ENCODE data around the gene MYCBP.
A peak's percentile ranks its signal among the peaks of the same experiment; 100 is the strongest.
"Not testable (repeated sequence)": the region's sequence is repeated elsewhere in the genome, so short reads cannot be mapped to it uniquely, and the experiment has no call there.

MYCBP gene, protein sequence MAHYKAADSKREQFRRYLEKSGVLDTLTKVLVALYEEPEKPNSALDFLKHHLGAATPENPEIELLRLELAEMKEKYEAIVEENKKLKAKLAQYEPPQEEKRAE

DNA sequence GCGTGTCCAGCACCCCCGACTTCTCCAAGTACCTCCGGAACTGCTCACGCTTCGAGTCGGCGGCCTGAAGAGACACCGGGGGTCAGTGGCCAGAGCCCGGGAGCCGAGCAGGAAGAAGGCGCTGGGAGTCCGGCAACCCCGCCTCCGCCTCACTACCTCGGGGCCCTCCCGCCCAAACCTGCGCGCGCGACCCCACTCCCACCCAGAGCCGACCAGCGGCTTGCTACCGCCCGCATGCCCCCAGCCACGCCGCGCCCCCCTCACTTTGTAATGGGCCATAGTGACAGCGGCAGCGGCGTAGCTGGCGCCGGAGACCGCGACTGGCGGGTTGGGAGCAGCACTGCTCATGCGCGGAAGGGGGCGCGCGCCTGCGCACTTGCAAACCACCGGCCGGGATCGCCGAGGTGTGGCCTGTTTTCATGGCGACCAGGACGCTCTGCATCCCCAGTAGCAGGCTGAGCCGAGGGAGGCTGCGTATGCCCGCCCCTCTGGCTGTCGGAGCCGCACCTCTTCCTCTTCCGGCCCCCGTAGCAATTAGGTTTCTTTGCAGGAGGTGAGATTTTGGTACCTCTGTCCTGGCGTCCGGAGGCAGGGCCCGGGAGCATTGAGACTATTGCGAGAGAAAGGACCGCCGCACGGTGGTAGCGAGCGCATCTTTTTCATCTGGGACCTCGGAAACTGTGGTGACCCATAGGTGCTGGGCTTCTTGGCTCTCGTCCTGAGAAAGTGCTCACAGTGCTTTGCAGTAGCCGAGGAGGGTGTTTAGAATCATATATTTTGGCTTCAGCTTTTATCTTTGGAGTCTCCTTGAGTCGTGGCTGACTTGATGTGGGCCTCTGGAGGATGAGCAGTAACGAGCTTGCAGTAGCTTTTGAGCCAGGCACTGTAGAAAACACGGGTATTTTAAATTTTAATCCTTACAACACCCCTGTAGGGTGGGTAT lies at the start of gene MYCBP:
MYCBP (minus strand) TSS at position 322 of the 943 bp plus-strand sequence; CDS start at position 279, 43 bp downstream.
- Histone ChIP-seq H3K4me3 (ENCODE audit: low read depth, low read length) (peak within 1 kb of the TSS; percentile 98), H3K36me3 (ENCODE audit: insufficient read depth, low read length) (no peaks in the 10 kb centered on the region), H3K27me3 (ENCODE audit: insufficient read depth, low read length) (no peaks in the 10 kb centered on the region), H2AFZ (ENCODE audit: low read length, unreplicated experiment) (peak within 1 kb of the TSS; percentile 96), H3K79me2 (ENCODE audit: control insufficient read depth, insufficient read depth, low read length, unreplicated experiment) (peaks cover 25% of the 10 kb centered on the region), H3K4me1 (ENCODE audit: control insufficient read depth, insufficient read depth, low read length, unreplicated experiment) (peaks cover 15% of the 10 kb centered on the region), H3K27ac (ENCODE audit: low read depth, low read length) (0 out of 2 replicates have a peak within 1 kb of the TSS, but pooled peaks have one; percentile 14)

DNA sequence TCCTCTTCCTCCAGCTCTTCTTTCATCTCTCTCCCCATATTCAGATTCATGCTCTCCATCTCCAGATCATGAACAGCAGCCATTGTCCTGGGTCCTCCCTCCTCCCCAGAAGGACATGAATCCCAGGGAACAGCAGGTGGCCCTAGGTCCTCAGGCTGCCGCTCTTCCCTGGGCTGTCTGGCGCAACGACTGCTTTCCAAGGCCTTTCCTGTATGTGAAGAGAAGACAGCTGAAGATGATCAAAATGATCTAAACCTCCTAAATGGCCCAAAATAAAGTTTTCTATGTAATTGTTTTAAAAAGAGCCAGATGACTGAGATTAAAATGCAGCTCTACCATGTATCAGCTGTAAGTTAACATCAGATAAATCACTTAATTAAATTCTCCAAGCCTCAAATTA lies 46.0 kb upstream of the MYCBP start:
- Histone ChIP-seq H3K27ac (ENCODE audit: low read depth, low read length) (no peak overlapping the region), H3K4me1 (ENCODE audit: control insufficient read depth, insufficient read depth, low read length, unreplicated experiment) (no peaks in the 10 kb centered on the region), H3K27me3 (ENCODE audit: insufficient read depth, low read length) (no peaks in the 10 kb centered on the region), H3K36me3 (ENCODE audit: insufficient read depth, low read length) (no peaks in the 10 kb centered on the region), H2AFZ (ENCODE audit: low read length, unreplicated experiment) (no peak overlapping the region), H3K4me3 (ENCODE audit: low read depth, low read length) (no peak overlapping the region), H3K79me2 (ENCODE audit: control insufficient read depth, insufficient read depth, low read length, unreplicated experiment) (no peaks in the 10 kb centered on the region)

DNA sequence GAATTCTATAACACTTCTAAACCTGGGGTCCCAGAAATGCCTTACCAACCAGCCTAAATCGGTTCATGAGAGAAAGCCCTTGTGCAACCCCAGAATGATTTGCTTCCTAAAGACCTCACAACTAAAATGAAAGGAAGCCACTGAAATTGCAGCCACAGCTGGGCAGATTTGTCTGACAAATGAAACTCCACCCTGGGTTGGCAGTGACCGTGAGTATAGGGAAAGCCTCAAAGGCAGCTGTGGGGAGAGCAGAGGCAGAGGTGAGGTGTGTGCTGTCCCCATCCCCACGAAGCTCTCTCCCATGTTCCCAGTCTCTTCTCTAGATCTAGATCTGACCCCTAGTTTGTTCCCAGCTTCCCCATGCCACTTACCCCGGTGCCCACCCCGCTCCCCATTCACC lies 45.4 kb upstream of the MYCBP start:
- no peaks in the 10 kb centered on the region for H3K4me1 ChIP-seq (ENCODE audit: control insufficient read depth, insufficient read depth, low read length, unreplicated experiment)
- no peaks in the 10 kb centered on the region for H3K36me3 ChIP-seq (ENCODE audit: insufficient read depth, low read length)
- no peaks in the 10 kb centered on the region for H3K27me3 ChIP-seq (ENCODE audit: insufficient read depth, low read length)
- no peak overlapping the region for H2AFZ ChIP-seq (ENCODE audit: low read length, unreplicated experiment)
- H3K4me3 ChIP-seq (ENCODE audit: low read depth, low read length) = no peak overlapping the region
- no peak overlapping the region for H3K27ac ChIP-seq (ENCODE audit: low read depth, low read length)
- no peaks in the 10 kb centered on the region for H3K79me2 ChIP-seq (ENCODE audit: control insufficient read depth, insufficient read depth, low read length, unreplicated experiment)

DNA sequence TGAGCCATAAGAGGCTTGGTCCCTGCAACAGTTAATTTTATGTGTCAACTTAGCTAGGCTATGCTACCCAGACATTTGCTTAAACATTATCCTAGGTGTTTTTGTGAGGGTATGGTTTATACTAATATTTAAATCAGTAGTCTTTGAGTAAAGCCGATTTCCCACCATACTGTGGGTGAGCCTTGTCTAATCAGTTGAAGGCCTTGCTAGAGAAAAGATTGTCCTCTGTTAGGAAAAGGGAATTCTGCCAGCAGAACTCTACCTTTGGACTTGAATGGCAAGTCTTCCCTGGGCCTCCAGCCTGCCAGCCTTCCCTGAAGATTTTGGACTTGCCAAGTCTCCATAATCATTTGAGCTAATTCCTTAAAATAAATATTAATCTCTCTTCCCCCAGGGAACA lies 44.6 kb upstream of the MYCBP start:
- Histone ChIP-seq H3K27me3 (ENCODE audit: insufficient read depth, low read length) (no peaks in the 10 kb centered on the region), H3K36me3 (ENCODE audit: insufficient read depth, low read length) (no peaks in the 10 kb centered on the region), H3K79me2 (ENCODE audit: control insufficient read depth, insufficient read depth, low read length, unreplicated experiment) (no peaks in the 10 kb centered on the region), H3K4me1 (ENCODE audit: control insufficient read depth, insufficient read depth, low read length, unreplicated experiment) (no peaks in the 10 kb centered on the region), H3K4me3 (ENCODE audit: low read depth, low read length) (no peak overlapping the region), H3K27ac (ENCODE audit: low read depth, low read length) (no peak overlapping the region), H2AFZ (ENCODE audit: low read length, unreplicated experiment) (no peak overlapping the region)

DNA sequence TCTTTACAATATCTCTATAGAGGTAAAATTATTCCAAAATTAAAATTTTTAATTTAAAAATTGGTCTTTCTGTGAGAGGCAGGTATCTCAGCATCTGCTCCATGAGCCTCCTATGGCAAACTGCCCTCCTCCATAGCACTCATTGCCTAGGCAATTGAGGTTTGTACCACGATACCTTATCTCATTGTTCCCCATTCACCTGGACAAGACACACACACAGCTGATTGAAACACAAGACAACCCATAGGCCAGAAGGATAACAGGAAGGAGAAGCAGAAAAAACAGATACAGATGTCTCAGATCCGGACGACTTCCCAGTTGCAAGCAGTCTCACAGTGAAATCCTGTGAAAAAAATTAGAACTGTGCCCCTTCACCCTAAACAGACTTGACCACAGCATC lies 44.2 kb upstream of the MYCBP start:
- Histone ChIP-seq H3K79me2 (ENCODE audit: control insufficient read depth, insufficient read depth, low read length, unreplicated experiment) (no peaks in the 10 kb centered on the region), H3K27me3 (ENCODE audit: insufficient read depth, low read length) (no peaks in the 10 kb centered on the region), H2AFZ (ENCODE audit: low read length, unreplicated experiment) (no peak overlapping the region), H3K27ac (ENCODE audit: low read depth, low read length) (no peak overlapping the region), H3K4me3 (ENCODE audit: low read depth, low read length) (no peak overlapping the region), H3K36me3 (ENCODE audit: insufficient read depth, low read length) (no peaks in the 10 kb centered on the region), H3K4me1 (ENCODE audit: control insufficient read depth, insufficient read depth, low read length, unreplicated experiment) (no peaks in the 10 kb centered on the region)

DNA sequence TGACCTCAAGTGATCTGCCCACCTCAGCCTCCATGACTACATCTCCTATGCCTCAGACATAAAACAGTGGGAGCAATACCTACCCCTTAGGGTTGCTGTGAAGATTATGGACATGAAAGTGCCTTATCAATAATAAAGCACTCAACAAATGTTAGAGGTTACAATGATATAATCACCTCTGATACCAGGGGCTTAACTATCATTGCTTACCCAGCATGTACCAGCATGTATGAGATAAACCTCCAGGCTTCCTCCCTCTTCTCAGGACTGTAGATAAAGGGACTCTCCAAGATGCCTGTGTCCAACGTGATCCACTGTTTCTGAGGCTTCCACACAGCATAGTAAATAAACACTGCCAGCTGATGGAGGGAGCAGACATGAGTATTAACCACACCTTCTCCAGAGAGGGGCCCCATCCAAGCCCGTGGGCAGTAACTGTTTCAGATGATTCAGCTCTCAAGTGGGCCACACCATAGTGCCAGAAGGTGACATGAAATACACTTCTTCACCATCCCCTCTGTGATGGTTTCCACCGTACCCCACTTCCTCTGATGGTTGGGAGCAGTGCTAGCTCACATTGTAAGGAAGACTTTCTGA lies 42.3 kb upstream of the MYCBP start:
- H3K27me3 ChIP-seq (ENCODE audit: insufficient read depth, low read length) = no peaks in the 10 kb centered on the region
- H3K79me2 ChIP-seq (ENCODE audit: control insufficient read depth, insufficient read depth, low read length, unreplicated experiment) = no peaks in the 10 kb centered on the region
- no peak overlapping the region for H3K4me3 ChIP-seq (ENCODE audit: low read depth, low read length)
- no peak overlapping the region for H2AFZ ChIP-seq (ENCODE audit: low read length, unreplicated experiment)
- H3K4me1 ChIP-seq (ENCODE audit: control insufficient read depth, insufficient read depth, low read length, unreplicated experiment) = no peaks in the 10 kb centered on the region
- H3K27ac ChIP-seq (ENCODE audit: low read depth, low read length) = no peak overlapping the region
- H3K36me3 ChIP-seq (ENCODE audit: insufficient read depth, low read length) = 0 out of 2 replicates have a peak, but pooled peaks cover 3% of the 10 kb centered on the region

DNA sequence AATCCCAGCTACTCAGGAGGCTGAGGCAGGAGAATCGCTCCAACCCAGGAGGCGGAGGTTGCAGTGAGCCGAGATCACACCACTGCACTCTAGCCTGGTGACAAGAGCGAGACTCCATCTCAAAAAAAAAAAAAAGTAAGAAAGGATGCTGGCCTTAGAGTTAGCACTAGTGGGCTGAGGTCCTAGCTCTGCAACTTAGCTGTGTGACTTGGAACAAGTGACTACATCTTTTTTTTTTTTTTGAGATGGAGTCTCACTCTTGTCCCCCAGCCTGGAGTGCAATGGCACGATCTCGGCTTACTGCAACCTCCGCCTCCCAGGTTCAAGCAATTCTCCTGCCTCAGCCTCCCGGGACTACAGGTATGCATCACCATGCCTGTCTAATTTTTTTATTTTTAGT lies 41.8 kb upstream of the MYCBP start:
- H2AFZ ChIP-seq (ENCODE audit: low read length, unreplicated experiment); H3K27ac ChIP-seq (ENCODE audit: low read depth, low read length); H3K4me1 ChIP-seq (ENCODE audit: control insufficient read depth, insufficient read depth, low read length, unreplicated experiment); H3K27me3 ChIP-seq (ENCODE audit: insufficient read depth, low read length); H3K79me2 ChIP-seq (ENCODE audit: control insufficient read depth, insufficient read depth, low read length, unreplicated experiment); H3K4me3 ChIP-seq (ENCODE audit: low read depth, low read length); H3K36me3 ChIP-seq (ENCODE audit: insufficient read depth, low read length): not testable (repeated sequence)

DNA sequence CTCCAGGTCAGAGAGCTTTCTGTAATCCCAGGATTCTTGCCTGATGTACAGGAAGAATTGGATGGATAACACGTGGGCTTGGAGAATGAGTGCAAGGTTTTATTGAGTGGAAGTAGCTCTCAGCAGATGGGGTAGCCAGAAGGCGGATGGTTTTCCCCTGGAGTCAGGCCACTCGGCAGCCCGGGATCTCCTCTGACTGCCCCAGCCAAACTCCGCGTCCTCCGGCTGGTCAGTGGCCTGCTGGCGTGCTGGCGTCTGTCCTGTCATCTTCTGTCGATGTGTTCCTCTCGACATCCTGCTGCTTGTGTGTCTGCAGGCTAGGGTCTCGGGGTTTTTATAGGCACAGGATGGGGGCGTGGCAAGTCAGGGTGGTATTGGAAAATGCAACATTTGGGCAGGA lies 35.7 kb upstream of the MYCBP start:
- no peaks in the 10 kb centered on the region for H3K4me1 ChIP-seq (ENCODE audit: control insufficient read depth, insufficient read depth, low read length, unreplicated experiment)
- no peak overlapping the region for H2AFZ ChIP-seq (ENCODE audit: low read length, unreplicated experiment)
- H3K36me3 ChIP-seq (ENCODE audit: insufficient read depth, low read length) = peaks cover 3% of the 10 kb centered on the region; the same call in 1 of the 2 replicates
- H3K4me3 ChIP-seq (ENCODE audit: low read depth, low read length) = no peak overlapping the region
- no peaks in the 10 kb centered on the region for H3K27me3 ChIP-seq (ENCODE audit: insufficient read depth, low read length)
- H3K27ac ChIP-seq (ENCODE audit: low read depth, low read length) = no peak overlapping the region
- no peaks in the 10 kb centered on the region for H3K79me2 ChIP-seq (ENCODE audit: control insufficient read depth, insufficient read depth, low read length, unreplicated experiment)

DNA sequence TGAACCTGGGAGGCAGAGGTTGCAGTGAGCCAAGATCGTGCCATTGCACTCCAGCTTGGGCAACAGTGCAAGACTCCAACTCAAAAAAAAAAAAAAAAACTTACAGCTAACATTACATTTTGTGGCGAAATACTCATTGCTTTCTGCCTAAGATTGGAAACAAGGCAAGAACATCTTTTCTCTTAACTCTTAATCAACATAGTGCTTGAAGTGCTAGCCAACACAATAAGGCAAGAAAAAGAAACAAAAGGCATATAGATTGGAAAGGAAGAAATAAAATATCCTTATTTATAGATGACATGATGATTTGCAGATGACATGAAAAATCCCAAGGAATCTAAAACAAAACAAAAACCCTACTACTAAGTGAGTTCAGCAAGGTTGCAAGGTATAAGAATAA lies 32.8 kb upstream of the MYCBP start:
- no peak overlapping the region for H2AFZ ChIP-seq (ENCODE audit: low read length, unreplicated experiment)
- H3K79me2 ChIP-seq (ENCODE audit: control insufficient read depth, insufficient read depth, low read length, unreplicated experiment) = no peaks in the 10 kb centered on the region
- H3K4me3 ChIP-seq (ENCODE audit: low read depth, low read length) = no peak overlapping the region
- peaks cover under 1% of the 10 kb centered on the region; the same call in 1 of the 2 replicates for H3K36me3 ChIP-seq (ENCODE audit: insufficient read depth, low read length)
- H3K27me3 ChIP-seq (ENCODE audit: insufficient read depth, low read length) = no peaks in the 10 kb centered on the region
- H3K27ac ChIP-seq (ENCODE audit: low read depth, low read length) = no peak overlapping the region
- H3K4me1 ChIP-seq (ENCODE audit: control insufficient read depth, insufficient read depth, low read length, unreplicated experiment) = no peaks in the 10 kb centered on the region

DNA sequence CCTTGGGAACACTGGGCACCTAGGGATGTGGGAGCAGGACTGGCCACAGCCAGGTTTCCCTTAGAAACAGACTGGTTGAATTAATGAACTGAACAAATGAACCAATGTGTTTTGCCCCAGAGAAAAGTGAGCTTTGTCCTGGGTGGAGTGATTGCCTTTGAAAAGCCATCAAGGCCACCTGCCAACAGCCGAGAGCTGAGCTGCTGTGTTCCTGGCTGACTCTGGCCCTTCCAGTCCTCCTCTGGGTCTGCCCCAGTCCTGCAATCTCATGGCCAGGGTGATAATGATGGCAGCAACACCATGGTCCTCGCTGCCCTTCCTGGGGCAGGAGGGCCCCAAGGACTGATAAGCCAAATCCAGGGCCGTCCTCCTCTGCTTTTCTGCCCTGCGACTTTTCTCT lies 26.4 kb upstream of the MYCBP start:
- no peaks in the 10 kb centered on the region for H3K79me2 ChIP-seq (ENCODE audit: control insufficient read depth, insufficient read depth, low read length, unreplicated experiment)
- H3K27ac ChIP-seq (ENCODE audit: low read depth, low read length) = no peak overlapping the region
- no peaks in the 10 kb centered on the region for H3K36me3 ChIP-seq (ENCODE audit: insufficient read depth, low read length)
- H3K27me3 ChIP-seq (ENCODE audit: insufficient read depth, low read length) = no peaks in the 10 kb centered on the region
- no peak overlapping the region for H3K4me3 ChIP-seq (ENCODE audit: low read depth, low read length)
- no peak overlapping the region for H2AFZ ChIP-seq (ENCODE audit: low read length, unreplicated experiment)
- peaks cover 8% of the 10 kb centered on the region for H3K4me1 ChIP-seq (ENCODE audit: control insufficient read depth, insufficient read depth, low read length, unreplicated experiment)

Data from ACC112 (cell line).